ENCODE results near the gene AP3D1.

The AP3D1 gene

DNA sequence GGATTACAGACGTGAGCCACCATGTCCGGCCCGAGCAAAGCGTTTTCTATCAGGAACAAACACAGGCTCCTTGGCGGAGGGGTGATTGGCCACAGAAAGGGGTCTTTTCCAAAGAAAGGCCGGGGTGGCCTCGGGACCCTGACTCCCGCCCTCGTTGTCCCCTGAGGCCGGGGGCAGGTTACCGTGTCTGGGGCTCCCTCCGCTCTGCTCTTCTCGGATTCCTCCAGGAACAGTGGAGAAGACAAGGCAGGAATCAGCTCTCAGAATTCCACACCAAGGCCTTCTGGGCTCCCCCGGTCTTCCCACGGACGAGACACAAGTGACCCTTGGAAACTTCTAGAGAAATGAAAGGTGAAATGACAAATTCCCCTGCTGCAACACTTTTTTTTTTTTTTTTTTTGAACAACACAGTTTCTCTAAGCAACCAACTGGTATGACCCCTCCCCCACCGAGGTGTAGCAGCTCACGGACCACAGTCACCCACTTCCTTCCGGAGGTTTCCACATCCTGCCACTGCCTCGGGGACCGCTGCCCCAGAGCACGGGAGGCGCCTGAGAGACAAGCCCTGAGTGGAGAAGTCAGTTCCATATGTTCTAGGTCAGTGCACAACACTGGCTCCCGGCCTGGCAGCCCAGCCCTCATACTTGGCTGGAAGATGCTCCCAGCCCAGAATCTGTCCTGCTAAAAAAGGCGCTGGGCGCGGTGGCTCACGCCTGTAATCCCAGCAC is 66.2 kb downstream of the AP3D1 start:
- DNase-seq (ENCODE audit: low read depth): peak; percentile 90

DNA sequence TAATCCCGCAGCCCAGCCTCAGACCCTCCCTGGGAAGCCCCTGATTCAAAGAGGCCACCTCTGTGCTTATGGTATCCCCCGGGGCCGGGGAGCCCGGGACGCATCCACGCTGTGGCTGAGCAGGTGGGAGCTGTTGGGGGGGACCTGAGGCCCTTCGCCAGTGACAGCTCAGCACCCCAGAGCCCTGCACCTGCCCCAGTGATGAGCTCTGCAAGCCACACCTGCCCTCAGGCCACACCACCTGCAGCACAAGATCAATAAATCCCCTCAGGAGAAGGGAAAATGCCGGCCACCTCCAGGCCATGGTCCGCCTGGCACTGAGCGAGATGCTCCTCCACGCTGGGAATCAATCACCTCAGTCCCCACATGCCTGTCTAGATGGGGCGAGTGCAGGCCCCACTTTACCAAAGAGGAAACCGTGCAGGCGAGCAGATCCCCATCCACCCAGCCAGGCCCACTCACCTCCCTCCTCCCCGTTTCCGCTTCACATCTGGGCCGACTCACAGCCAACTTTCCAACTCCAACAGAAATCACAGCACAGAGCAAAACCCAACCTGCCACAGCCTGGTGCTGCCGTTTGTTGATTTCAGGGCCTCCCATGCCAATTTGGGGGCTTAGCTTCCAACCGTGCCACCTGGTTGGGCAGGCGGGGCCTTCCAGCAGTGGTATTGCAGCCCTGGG is 68.1 kb downstream of the AP3D1 start:
- peak; percentile 61 for DNase-seq (ENCODE audit: low read depth)

GRCh38 chr19:2081873-2082810 is 69.2 kb downstream of the AP3D1 start:
- DNase-seq (ENCODE audit: low read depth): no peak

GRCh38 chr19:2080336-2080988 is 70.9 kb downstream of the AP3D1 start:
- no peak for DNase-seq (ENCODE audit: low read depth)

- no peak for DNase-seq (ENCODE audit: low read depth)
Measured at GRCh38 chr19:2079865-2080301, 71.5 kb downstream of the AP3D1 start.

- DNase-seq (ENCODE audit: low read depth): no peak
Measured at GRCh38 chr19:2079076-2079864, 72.1 kb downstream of the AP3D1 start.

DNA sequence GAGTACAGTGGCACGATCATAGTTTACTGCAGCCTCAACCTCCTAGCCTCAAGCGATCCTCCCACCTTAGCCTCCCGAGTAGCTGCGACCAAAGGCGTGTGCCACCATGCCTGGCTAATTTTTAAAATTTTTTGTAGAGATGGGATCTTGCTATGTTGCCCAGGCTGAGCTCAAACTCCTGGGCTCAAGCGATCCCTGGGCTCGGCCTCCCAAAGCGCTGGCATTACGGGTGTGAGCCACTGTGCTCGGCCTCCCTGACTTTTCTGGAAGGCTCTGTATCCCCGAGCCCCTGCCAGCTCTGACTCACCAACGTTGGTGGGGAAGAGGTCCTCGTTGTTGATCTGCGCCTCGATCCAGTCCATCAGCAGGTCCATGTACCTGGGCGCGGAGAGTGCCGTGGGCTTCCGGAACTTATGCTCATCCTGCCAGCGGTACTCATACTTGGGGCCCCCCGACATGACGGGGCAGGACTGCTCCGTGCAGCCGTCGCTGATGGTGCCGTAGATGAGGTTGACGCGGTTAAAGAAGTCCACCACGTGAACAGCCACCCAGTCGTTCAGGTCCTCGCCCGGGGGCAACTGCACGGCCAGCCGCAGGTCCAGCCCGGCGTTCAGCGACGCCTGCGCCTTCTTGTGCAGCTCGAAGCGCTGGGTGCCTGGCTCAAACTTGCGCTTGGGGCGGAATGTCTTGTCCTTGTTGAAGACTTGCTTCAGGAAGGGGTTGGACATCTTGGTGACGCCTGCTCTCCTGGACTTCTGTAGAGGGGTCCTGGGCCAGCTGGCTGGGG is 73.3 kb downstream of the AP3D1 start:
- no peak for DNase-seq (ENCODE audit: low read depth)

GRCh38 chr19:2077398-2077797 is 74.0 kb downstream of the AP3D1 start:
- DNase-seq (ENCODE audit: low read depth): no peak

- no peak for DNase-seq (ENCODE audit: low read depth)
Measured at GRCh38 chr19:2076526-2076944, 74.8 kb downstream of the AP3D1 start.

DNA sequence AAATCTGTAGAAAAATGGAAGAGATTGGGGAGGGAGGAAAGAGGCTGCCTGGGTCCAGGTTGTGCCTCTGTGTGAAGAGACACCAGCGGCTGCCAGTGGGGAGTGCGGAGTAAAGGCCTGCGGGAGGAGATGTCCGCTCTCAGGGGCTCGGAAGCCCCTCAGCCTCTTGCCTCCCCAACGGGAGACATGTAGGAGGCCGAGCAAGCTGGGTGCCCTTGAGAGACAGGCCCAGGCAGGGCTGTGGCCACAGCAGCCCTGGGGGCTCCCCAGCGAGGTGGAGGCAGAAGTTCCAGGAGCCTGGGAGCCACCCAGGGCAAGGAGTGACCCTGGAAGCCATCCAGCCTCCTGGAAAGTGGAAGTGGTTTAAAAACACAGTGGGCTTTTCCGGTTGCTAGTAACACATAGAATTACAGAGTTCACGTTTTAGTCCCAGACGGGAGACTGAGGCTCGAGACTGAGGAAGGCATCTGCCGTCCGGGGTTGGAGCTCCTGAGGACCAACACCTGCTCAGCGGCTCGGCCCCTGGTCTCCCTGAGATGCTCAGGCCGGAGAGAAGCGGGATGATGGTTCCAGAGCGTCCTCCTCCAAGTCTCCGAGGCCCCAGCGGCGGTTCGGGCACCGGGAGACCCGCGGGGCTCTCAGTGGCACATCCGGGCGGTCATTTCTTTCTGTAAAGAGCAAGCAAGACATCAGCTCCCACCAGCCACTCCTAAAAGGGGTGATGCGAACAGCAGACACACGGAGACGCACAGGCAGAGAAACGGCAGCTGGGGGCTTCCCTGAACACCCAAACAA is 78.4 kb downstream of the AP3D1 start:
- no peak for DNase-seq (ENCODE audit: low read depth)

DNA sequence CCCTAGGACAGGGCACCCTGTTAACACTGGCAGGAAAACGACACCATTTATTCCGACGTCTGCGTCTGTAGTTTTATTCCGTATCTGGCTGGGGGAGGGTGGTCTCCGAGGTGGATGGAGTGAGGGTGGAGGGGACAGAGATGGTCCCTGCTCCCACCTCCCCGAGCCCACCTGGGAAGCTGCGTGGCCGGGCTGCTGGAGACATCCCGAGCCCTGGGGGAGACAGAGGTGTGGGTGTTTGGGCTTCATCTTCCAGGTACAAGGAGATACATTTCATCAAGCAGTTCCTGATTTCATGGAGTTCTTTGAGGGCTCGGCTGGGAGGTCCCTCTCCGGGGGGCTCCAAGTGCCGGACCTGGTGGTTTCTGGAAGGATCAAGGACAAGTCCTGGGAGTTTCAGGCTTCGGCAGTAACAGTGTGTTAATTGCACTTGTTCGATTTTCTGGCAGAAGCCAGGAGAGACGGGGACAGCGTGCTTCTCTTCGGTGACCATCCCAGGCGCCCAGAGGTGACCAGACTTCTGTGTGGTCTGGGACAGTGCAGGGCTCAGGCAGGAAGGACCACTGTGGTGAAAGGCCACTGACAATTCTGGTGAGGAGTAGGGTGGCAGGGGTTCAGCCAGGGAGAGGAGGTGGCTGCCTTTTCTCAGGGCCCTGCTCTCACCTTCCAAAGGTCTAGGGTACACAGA is 80.2 kb downstream of the AP3D1 start:
- DNase-seq (ENCODE audit: low read depth): no peak

DNA sequence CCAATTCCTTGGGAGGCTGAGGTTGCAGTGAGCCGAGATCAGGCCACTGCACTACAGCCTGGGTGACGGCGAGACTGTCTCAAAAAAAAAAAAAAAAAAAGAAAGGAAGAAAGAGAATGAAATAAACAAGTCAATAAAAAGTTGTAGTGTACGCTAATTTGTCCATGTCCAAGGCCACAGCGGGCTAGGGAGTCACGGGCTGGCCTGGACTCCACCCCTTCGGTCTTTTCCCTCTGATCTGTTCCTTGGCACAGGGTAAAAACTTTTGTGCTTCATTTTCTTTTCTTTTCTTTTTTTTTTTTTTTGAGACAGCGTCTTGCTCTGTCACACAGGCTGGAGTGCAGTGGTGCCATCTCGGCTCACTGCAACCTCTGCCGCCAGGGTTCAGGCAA is 80.9 kb downstream of the AP3D1 start:
- DNase-seq (ENCODE audit: low read depth): no peak

GRCh38 chr19:2064788-2065524 is 86.4 kb downstream of the AP3D1 start:
- DNase-seq (ENCODE audit: low read depth): no peak

GRCh38 chr19:2064395-2064787 is 87.0 kb downstream of the AP3D1 start:
- no peak for DNase-seq (ENCODE audit: low read depth)

GRCh38 chr19:2063824-2064223 is 87.5 kb downstream of the AP3D1 start:
- DNase-seq (ENCODE audit: low read depth): no peak

DNA sequence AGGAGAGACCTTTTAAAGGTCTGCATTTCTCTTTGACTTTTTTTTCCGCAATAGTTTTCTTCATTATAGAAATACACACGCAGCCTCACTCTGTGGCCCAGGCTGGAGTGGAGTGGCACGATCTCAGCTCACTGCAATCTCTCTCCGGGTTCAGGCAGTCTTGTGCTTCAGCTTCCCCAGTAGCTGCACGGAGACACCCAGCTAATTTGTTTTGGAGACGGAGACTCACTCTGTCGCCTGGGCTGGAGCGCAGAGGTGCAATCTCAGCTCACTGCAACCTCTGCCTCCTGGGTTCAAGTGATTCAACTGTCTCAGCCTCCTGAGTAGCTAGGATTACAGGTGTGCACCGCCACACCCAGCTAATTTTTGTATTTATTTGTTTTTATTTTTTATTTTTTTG is 88.6 kb downstream of the AP3D1 start:
- no peak for DNase-seq (ENCODE audit: low read depth)

DNA sequence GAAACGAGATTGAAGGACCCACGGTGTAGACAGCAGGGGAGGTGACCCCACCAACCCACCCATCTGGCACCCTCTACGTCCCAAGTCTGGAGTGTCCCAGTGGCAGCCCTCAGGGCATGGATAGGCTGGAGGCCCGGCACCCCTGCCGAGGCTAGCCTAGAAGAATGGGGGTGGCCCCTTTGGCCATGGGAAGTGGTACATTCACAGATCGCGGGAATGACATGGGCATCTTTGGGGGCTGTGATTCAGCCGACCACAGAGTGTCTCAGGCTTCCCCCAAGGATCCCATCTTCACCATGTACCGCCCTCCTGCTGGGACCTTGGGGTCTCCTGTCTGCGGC is 89.0 kb downstream of the AP3D1 start:
- no peak for DNase-seq (ENCODE audit: low read depth)

All from stimulated activated CD8-positive, alpha-beta memory T cell treated with anti-CD3 and anti-CD28 coated beads, Interleukin-12 subunit alpha, Interleukin-12 subunit beta, amount 100 ng/mL, for 1 hour (primary cell).